SK-N-SH treated with all-trans-retinoic acid at 6 μM for 48 hours (cell line): ENCODE results near the gene SHC4.

Source experiments
- GLIS3 ChIP-seq: fragments of 250-450 bp; sonication (Bioruptor Pico); IDR thresholded peaks from 2 replicates; pipeline ENCODE4 v1.5.0; 2020; ENCODE audit warnings: mild to moderate bottlenecking, moderate library complexity
- ZFP30 ChIP-seq: fragments of 450-650 bp; formaldehyde crosslinking; IDR thresholded peaks from 2 replicates; pipeline ENCODE4 v1.5.0; 2022; ENCODE audit warnings: mild to moderate bottlenecking, moderate library complexity
- ZNF70 ChIP-seq: fragments of 450-650 bp; formaldehyde crosslinking; IDR thresholded peaks from 2 replicates; pipeline ENCODE4 v1.5.0; 2020; ENCODE audit warnings: mild to moderate bottlenecking, moderate library complexity
- TF ChIP-seq, protein P1 (sequence below): fragments of 250-450 bp; sonication (Bioruptor Pico); IDR thresholded peaks from 2 replicates; pipeline ENCODE4 v1.8.0; 2020; ENCODE audit warnings: mild to moderate bottlenecking, moderate library complexity, borderline replicate concordance

DNA sequence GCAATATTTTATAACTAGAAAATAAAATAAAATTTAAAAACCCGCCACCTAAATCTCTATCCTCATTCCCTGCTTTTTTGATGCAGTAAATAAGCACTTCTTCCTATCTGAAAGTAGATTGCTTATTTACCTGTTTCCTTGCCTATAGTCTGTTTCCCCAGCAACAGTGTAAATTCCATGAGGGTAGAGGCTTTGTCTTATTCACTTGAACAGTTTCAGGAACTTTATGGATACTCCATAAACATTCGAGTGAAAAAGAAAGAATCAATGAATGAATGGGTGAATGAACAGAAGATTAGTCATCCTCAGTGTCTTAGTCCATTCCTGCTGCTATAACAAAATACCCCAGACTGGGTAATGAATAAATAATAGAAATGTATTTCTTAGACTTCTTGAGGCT, 41.7 kb downstream of the SHC4 start:
- no peak for TF ChIP-seq ZFP30
- TF ChIP-seq, protein P1, sequence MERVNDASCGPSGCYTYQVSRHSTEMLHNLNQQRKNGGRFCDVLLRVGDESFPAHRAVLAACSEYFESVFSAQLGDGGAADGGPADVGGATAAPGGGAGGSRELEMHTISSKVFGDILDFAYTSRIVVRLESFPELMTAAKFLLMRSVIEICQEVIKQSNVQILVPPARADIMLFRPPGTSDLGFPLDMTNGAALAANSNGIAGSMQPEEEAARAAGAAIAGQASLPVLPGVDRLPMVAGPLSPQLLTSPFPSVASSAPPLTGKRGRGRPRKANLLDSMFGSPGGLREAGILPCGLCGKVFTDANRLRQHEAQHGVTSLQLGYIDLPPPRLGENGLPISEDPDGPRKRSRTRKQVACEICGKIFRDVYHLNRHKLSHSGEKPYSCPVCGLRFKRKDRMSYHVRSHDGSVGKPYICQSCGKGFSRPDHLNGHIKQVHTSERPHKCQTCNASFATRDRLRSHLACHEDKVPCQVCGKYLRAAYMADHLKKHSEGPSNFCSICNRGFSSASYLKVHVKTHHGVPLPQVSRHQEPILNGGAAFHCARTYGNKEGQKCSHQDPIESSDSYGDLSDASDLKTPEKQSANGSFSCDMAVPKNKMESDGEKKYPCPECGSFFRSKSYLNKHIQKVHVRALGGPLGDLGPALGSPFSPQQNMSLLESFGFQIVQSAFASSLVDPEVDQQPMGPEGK (CRISPR knock-in tag) = no peak
- TF ChIP-seq ZNF70 (CRISPR knock-in tag) = no peak
- TF ChIP-seq GLIS3 (CRISPR knock-in tag) = no peak
